Measurements from ENCODE around the gene ESR2.

- no peak for TF ChIP-seq EZH2phosphoT487 (conservative IDR thresholded peaks at IDR 0.05; ENCODE audit: low read length)
- TF ChIP-seq, protein P1, sequence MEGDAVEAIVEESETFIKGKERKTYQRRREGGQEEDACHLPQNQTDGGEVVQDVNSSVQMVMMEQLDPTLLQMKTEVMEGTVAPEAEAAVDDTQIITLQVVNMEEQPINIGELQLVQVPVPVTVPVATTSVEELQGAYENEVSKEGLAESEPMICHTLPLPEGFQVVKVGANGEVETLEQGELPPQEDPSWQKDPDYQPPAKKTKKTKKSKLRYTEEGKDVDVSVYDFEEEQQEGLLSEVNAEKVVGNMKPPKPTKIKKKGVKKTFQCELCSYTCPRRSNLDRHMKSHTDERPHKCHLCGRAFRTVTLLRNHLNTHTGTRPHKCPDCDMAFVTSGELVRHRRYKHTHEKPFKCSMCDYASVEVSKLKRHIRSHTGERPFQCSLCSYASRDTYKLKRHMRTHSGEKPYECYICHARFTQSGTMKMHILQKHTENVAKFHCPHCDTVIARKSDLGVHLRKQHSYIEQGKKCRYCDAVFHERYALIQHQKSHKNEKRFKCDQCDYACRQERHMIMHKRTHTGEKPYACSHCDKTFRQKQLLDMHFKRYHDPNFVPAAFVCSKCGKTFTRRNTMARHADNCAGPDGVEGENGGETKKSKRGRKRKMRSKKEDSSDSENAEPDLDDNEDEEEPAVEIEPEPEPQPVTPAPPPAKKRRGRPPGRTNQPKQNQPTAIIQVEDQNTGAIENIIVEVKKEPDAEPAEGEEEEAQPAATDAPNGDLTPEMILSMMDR (IDR thresholded peaks at IDR 0.05; ENCODE audit: insufficient read depth, low read length, poor library complexity, severe bottlenecking): no peak
Observed at GRCh38 chr14:64281805-64282204, 12.4 kb downstream of the ESR2 start.

Measured in SU-DHL-6 (cell line).